Caco-2 (cell line): ENCODE data around the gene PCED1B. TPM values are rescaled to one million over a fixed set of nuclear protein-coding genes. Genes with fewer than 3 reads are reported as not detected.

Experiments used
- BruUV-seq: library from RNA; stranded (reverse); fragments of 400-500 nt; replicated peaks from 2 replicates; lab custom pipeline; 2021; lab: Mats Ljungman, UMichigan
- CTCF ChIA-PET: fragments of 300-600 bp; sonication (Branson Sonifier 250); formaldehyde crosslinking; loops from one replicate; lab custom pipeline; 2022; ENCODE audit warnings: antibody characterized with exemption; lab: Charles Lee
- POLR2A ChIA-PET: fragments of 300-600 bp; sonication (Branson Sonifier 250); formaldehyde crosslinking; loops from one replicate; lab custom pipeline; 2022; ENCODE audit warnings: antibody characterized with exemption; lab: Charles Lee
- DNase-seq, 2 experiments: peaks; one replicate each; pipeline versions ENCODE4 v3.0.0 to v3.0.0-alpha.2; 2020 to 2022
- H3K27me3 ChIP-seq: replicated peaks from 2 replicates; pipeline ENCODE4 v1.6.0; 2011; ENCODE audit warnings: low read length; ENCODE audit not compliant: control insufficient read depth, insufficient read depth
- H3K36me3 ChIP-seq: 2 replicates; pipeline ENCODE4 v1.5.1; 2011; ENCODE audit warnings: low read length; ENCODE audit not compliant: control insufficient read depth, insufficient read depth
- H3K4me1 ChIP-seq: fragments of 250-450 bp; sonication (Bioruptor Pico); 2 replicates; pipeline ENCODE4 v1.5.1; 2020; ENCODE audit warnings: mild to moderate bottlenecking
- H3K4me3 ChIP-seq: 2 replicates; pipeline ENCODE4 v1.5.1; 2011; ENCODE audit warnings: low read depth, mild to moderate bottlenecking, control low read depth, low read length
- H3K9me3 ChIP-seq: fragments of 250-450 bp; sonication (Bioruptor Pico); 2 replicates; pipeline ENCODE4 v1.5.1; 2020; ENCODE audit warnings: mild to moderate bottlenecking, moderate library complexity
- H3K27ac Mint-ChIP-seq: one replicate; pipeline ENCODE4 v1.8.0; 2022; ENCODE audit warnings: mixed read lengths; ENCODE audit not compliant: unreplicated experiment
- H3K27me3 Mint-ChIP-seq: one replicate; pipeline ENCODE4 v1.8.0; 2022; ENCODE audit warnings: mixed read lengths; ENCODE audit not compliant: insufficient read depth, unreplicated experiment
- H3K36me3 Mint-ChIP-seq: one replicate; pipeline ENCODE4 v1.8.0; 2022; ENCODE audit warnings: mild to moderate bottlenecking, mixed read lengths; ENCODE audit not compliant: insufficient read depth, unreplicated experiment
- H3K4me1 Mint-ChIP-seq: one replicate; pipeline ENCODE4 v1.8.0; 2022; ENCODE audit warnings: low read depth, mixed read lengths; ENCODE audit not compliant: unreplicated experiment
- H3K4me3 Mint-ChIP-seq: one replicate; pipeline ENCODE4 v1.8.0; 2022; ENCODE audit warnings: mild to moderate bottlenecking, moderate library complexity, mixed read lengths; ENCODE audit not compliant: unreplicated experiment
- H3K9me3 Mint-ChIP-seq: one replicate; pipeline ENCODE4 v1.8.0; 2022; ENCODE audit warnings: mixed read lengths; ENCODE audit not compliant: unreplicated experiment
- intact Hi-C: fragments of 100-400 bp; cut with micrococcal nuclease; formaldehyde crosslinking; loops from one replicate; pipeline ENCODE4 v1.10.0; 2022; ENCODE audit not compliant: unreplicated experiment
- total RNA-seq: library from RNA; stranded (reverse); gene quantifications from 2 replicates; pipeline ENCODE4 v1.2.3, GENCODE V29; 2022
- TF ChIP-seq, protein P1 (sequence below), 2 experiments: fragments of 200-600 bp in 1 of 2; IDR thresholded peaks; 1 replicate in 1 of 2; 2 replicates in 1 of 2; pipeline versions ENCODE4 v1.5.1 to v1.8.0; 2011 to 2022; ENCODE audit warnings: antibody characterized with exemption in 1 of 2, control low read depth in 1 of 2, inconsistent platforms in 1 of 2, low read depth in 1 of 2, low read length in 1 of 2, mild to moderate bottlenecking in 1 of 2, moderate library complexity in 1 of 2; ENCODE audit not compliant: insufficient read depth in 1 of 2, severe bottlenecking in 1 of 2, unreplicated experiment in 1 of 2

PCED1B gene
- total RNA-seq, 1 experiment from 2014 or later = 7.0 TPM

DNA sequence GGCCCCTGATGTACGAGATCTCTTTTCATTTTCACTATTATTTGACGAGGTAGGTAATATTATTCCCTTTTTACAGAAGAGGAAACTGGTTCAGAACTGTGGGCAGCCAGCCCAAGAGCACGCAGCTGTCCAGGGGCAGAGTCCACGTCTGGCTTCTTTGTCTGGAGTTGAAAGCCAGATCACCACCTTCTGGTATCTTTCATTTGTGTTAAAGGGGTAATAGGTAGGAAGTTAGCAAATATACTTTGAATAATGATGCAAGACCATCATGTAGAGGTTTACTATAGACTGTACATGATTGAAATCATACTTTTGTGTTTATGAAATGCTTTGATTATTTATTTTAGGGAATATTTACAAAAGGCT is 144.4 kb downstream of the PCED1B start:
- peak; percentile 59 to 67 for DNase-seq
- intact Hi-C loops = loop anchor here (2.0 kb wide), 1 partner anchor 191 kb away; no protein-coding TSS in a partner anchor
- Mint-ChIP-seq H3K9me3 (no peaks in the 10 kb centered on the region), H3K27ac (peak overlapping the region; percentile 66), H3K4me3 (peak overlapping the region; percentile 47), H3K27me3 (no peaks in the 10 kb centered on the region), H3K36me3 (peaks cover 7% of the 10 kb centered on the region), H3K4me1 (peaks cover 42% of the 10 kb centered on the region)
- ChIA-PET POLR2A (no interaction called here), CTCF (no interaction called here)
- H3K36me3 ChIP-seq = no peaks in the 10 kb centered on the region
- TF ChIP-seq, protein P1, sequence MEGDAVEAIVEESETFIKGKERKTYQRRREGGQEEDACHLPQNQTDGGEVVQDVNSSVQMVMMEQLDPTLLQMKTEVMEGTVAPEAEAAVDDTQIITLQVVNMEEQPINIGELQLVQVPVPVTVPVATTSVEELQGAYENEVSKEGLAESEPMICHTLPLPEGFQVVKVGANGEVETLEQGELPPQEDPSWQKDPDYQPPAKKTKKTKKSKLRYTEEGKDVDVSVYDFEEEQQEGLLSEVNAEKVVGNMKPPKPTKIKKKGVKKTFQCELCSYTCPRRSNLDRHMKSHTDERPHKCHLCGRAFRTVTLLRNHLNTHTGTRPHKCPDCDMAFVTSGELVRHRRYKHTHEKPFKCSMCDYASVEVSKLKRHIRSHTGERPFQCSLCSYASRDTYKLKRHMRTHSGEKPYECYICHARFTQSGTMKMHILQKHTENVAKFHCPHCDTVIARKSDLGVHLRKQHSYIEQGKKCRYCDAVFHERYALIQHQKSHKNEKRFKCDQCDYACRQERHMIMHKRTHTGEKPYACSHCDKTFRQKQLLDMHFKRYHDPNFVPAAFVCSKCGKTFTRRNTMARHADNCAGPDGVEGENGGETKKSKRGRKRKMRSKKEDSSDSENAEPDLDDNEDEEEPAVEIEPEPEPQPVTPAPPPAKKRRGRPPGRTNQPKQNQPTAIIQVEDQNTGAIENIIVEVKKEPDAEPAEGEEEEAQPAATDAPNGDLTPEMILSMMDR (IDR thresholded peaks at IDR 0.05; ENCODE audit: insufficient read depth in 1 of 2, low read depth in 1 of 2, low read length in 1 of 2, severe bottlenecking in 1 of 2, unreplicated experiment in 1 of 2) = peak in 1 of 2 experiments; percentile 7
- no peaks in the 10 kb centered on the region for H3K9me3 ChIP-seq
- no TSS peak for BruUV-seq
- no peaks in the 10 kb centered on the region for H3K27me3 ChIP-seq
- no peak overlapping the region for H3K4me3 ChIP-seq
- H3K4me1 ChIP-seq = peaks cover 69% of the 10 kb centered on the region

DNA sequence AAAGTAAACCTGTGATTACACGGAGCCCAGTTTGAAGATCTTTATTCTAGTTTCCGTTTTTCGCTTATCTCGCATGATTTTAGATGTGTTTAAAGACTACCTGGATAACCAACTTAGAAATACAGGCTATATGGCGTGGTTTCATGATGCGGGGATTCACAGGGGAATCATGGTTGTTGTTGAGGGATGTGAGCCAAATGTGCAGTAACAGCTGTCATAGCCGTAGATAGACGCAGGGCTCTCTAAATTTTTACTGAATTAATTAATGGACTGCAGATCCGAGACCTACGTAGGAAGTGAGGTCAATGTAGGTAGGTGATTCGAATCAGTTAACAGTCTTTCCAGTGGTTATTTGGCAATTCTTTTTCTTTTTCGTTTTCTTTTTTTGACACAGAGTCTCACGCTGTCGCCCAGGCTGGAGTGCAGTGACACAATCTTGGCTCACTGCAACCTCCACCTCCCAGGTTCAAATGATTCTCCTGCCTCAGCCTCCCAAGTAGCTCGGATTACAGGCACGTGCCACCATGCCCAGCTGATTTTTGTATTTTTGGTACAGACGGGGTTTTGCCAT is 145.2 kb downstream of the PCED1B start:
- Mint-ChIP-seq H3K4me3 (peak overlapping the region; percentile 53), H3K27ac (peak overlapping the region; percentile 64), H3K27me3 (no peaks in the 10 kb centered on the region), H3K36me3 (peaks cover 7% of the 10 kb centered on the region), H3K4me1 (peaks cover 39% of the 10 kb centered on the region), H3K9me3 (no peaks in the 10 kb centered on the region)
- peaks cover 64% of the 10 kb centered on the region for H3K4me1 ChIP-seq
- H3K9me3 ChIP-seq = no peaks in the 10 kb centered on the region
- CTCF ChIA-PET = no interaction called here
- no peak for DNase-seq
- POLR2A ChIA-PET = no interaction called here
- no TSS peak for BruUV-seq
- intact Hi-C loops = no loop called here
- TF ChIP-seq, protein P1 (IDR thresholded peaks at IDR 0.05; ENCODE audit: insufficient read depth in 1 of 2, low read depth in 1 of 2, low read length in 1 of 2, severe bottlenecking in 1 of 2, unreplicated experiment in 1 of 2) = no peak
- H3K4me3 ChIP-seq = no peak overlapping the region
- no peaks in the 10 kb centered on the region for H3K36me3 ChIP-seq
- no peaks in the 10 kb centered on the region for H3K27me3 ChIP-seq

DNA sequence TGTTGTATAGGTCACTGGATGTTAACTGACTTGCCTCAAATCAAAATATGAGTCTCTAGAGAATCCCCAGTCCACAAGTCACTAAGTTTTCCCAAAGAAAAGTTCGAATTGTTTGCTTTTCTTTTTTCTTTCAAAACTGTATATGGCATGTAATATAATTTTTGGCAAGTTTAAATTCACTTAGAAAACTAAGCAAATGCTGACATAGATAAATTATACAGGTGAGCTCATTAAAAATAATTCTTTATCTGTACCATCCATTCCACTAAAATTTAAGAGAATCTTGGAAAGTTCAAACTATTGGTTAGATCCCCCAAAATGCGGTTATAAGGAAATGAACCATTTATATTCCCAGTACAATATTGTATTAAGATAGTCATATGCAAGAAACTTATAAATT is 145.9 kb downstream of the PCED1B start:
- Mint-ChIP-seq H3K9me3 (no peaks in the 10 kb centered on the region), H3K27me3 (no peaks in the 10 kb centered on the region), H3K4me3 (no peak overlapping the region), H3K36me3 (peaks cover 7% of the 10 kb centered on the region), H3K27ac (peak overlapping the region; percentile 64), H3K4me1 (peaks cover 36% of the 10 kb centered on the region)
- Histone ChIP-seq H3K4me1 (peaks cover 64% of the 10 kb centered on the region), H3K36me3 (no peaks in the 10 kb centered on the region), H3K4me3 (no peak overlapping the region), H3K9me3 (no peaks in the 10 kb centered on the region), H3K27me3 (no peaks in the 10 kb centered on the region)
- BruUV-seq = no TSS peak
- TF ChIP-seq, protein P1 (IDR thresholded peaks at IDR 0.05; ENCODE audit: insufficient read depth in 1 of 2, low read depth in 1 of 2, low read length in 1 of 2, severe bottlenecking in 1 of 2, unreplicated experiment in 1 of 2) = no peak
- POLR2A ChIA-PET = no interaction called here
- intact Hi-C loops = no loop called here
- CTCF ChIA-PET = no interaction called here
- no peak for DNase-seq
